Measurements from ENCODE around the gene KLHDC8B.
"Not testable (repeated sequence)": the region's sequence is repeated elsewhere in the genome, so short reads cannot be mapped to it uniquely, and the experiment has no call there.

Gene KLHDC8B

DNA sequence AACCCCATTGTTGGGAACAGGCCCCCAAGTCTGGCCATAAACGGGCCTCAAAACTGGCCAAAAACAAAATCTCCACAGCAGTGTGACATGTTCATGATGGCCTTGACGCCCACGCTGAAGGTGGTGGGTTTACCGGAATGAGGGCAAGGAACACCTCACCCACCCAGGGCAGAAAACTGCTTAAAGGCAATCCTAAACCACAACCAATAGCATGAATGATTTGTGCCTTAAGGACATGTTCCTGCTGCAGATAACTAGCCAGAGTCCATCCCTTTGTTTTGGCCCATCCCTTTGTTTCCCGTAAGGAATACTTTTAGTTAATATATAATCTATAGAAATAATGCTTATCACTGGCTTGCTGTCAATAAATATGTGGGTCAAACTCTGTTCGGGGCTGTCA, 47.7 kb downstream of the KLHDC8B start:
- H3K4me3 ChIP-seq (ENCODE audit: low read length): no peak overlapping the region
- TF ChIP-seq, protein P1, sequence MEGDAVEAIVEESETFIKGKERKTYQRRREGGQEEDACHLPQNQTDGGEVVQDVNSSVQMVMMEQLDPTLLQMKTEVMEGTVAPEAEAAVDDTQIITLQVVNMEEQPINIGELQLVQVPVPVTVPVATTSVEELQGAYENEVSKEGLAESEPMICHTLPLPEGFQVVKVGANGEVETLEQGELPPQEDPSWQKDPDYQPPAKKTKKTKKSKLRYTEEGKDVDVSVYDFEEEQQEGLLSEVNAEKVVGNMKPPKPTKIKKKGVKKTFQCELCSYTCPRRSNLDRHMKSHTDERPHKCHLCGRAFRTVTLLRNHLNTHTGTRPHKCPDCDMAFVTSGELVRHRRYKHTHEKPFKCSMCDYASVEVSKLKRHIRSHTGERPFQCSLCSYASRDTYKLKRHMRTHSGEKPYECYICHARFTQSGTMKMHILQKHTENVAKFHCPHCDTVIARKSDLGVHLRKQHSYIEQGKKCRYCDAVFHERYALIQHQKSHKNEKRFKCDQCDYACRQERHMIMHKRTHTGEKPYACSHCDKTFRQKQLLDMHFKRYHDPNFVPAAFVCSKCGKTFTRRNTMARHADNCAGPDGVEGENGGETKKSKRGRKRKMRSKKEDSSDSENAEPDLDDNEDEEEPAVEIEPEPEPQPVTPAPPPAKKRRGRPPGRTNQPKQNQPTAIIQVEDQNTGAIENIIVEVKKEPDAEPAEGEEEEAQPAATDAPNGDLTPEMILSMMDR (IDR thresholded peaks at IDR 0.05; ENCODE audit: insufficient read depth, low read depth, low read length, missing control alignments): no peak
- DNase-seq (ENCODE audit: low read depth): no peak

GRCh38 chr3:49220985-49221563, 49.7 kb downstream of the KLHDC8B start:
- not testable (repeated sequence) for DNase-seq (ENCODE audit: low read depth); H3K4me3 ChIP-seq (ENCODE audit: low read length)

- no peak overlapping the region for H3K4me3 ChIP-seq (ENCODE audit: low read length)
- TF ChIP-seq, protein P1 (IDR thresholded peaks at IDR 0.05; ENCODE audit: insufficient read depth, low read depth, low read length, missing control alignments): no peak
- peak; percentile 91 for DNase-seq (ENCODE audit: low read depth)
Measured at GRCh38 chr3:49222002-49222401, 50.6 kb downstream of the KLHDC8B start.
